Stimulated activated CD4-positive, alpha-beta T cell treated with anti-CD3 and anti-CD28 coated beads, Interleukin-2, amount 100 ng/mL, for 48 hours (primary cell): ENCODE data around the gene MYO18B.
A peak's percentile ranks its signal among the peaks of the same experiment; 100 is the strongest.

Experiments
- DNase-seq, 2 donors: peaks; one replicate each; pipeline ENCODE4 v3.0.0-alpha.2; 2020

MYO18B gene

GRCh38 chr22:25749420-25750169 lies 7.6 kb downstream of the MYO18B start:
- peak; percentile 16 to 25 for DNase-seq

DNA sequence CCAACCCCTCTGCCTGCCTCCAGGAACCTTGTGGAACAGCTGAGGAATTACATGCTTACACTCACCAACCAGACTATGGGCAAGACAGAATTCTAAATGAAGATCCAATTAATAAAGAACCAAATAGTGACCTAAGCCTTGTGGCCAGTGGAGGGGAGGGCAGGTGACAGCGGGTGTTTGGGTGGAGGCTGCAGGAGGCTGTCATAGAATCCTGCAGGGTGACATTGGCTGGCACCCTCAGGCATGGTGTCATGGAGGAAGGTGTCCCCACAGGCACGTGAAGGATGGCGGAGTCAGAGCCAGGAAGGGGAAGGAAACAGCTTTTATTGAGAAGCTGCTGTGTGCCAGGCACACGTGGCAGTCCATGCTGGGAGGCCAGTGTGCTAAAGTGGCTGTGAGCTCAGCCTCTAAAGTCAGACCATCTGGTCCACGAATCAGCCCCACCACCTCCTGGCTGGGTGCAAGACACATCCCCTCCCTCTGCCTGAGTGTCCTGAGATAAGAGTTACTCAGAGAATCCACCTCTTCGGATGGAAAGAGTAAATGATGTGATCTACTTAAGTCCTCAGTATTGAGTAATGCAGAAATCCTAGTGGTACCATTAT lies 8.7 kb downstream of the MYO18B start:
- DNase-seq: no peak

DNA sequence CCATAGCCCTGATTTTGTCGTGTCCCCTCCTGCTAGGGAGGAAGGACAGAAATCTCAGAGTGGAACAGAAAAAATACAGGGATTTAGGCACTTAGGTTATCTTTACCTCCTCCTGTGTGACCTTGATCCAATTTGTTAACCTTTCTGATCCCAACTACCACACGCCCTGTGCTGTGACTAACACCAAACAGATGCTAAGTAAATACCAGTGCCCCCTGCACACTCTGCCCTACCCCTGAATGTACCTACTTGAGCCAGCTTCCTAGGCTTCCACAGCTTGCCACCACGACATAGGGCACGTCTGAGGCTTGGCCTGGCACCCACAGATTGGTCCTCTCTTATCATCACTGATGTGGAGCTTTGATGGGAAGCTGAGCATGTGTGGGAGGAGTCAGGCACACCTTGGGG lies 9.2 kb downstream of the MYO18B start:
- DNase-seq: no peak

- no peak for DNase-seq
Measured at GRCh38 chr22:25752615-25753214, 10.7 kb downstream of the MYO18B start.

DNA sequence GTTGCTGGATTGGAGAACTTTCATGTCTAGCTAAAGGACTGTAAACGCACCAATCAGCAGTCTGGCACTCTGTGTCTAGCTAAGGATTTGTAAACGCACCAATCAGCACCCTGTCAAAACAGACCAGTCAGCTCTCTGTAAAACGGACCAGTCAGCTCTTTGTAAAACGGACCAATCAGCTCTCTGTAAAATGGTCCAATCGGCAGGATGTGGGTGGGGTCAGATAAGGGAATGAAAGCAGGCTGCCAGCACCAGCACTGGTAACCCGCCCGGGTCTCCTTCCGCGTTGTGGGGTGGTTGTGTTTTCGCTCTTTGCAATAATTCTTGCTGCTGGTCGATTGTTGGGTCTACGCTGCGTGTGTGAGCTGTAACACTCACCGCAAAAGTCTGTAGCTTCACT lies 11.3 kb downstream of the MYO18B start:
- DNase-seq: no peak

DNA sequence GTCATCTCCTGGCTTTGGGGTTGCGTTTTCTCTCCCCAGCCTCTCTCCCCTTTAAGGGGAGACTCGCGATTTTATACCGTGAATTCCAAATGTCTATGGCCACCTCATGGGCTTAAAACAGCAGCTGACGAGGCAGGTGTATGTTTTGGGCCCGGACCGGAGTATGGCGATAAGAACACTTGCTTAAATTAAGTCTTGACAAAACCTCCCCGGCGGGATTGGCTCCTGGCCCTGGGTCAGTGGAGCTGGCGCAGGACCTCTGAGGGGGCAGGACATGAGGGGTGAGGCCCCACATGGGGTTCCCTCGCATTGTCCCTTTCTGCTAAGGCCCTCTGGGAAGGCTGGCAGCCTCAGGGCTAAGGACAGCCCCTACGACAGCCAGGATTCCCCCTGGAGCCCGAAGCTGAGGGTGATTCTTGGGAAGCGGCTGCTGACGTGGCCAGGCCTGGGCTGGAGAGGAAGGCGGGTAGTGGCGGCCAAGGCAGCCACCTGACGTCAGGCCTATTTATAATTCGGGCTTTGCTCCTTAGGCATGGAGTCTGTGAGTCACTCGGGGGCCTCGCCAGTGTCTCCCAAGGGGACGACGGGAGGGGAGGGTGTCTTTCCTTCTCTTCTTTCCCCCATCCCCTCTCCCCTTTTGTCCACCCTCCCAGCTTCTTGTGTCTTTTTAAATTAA lies 12.7 kb downstream of the MYO18B start:
- DNase-seq: no peak

GRCh38 chr22:25757686-25758085 lies 15.7 kb downstream of the MYO18B start:
- DNase-seq: no peak

GRCh38 chr22:25758316-25758715 lies 16.3 kb downstream of the MYO18B start:
- no peak for DNase-seq

DNA sequence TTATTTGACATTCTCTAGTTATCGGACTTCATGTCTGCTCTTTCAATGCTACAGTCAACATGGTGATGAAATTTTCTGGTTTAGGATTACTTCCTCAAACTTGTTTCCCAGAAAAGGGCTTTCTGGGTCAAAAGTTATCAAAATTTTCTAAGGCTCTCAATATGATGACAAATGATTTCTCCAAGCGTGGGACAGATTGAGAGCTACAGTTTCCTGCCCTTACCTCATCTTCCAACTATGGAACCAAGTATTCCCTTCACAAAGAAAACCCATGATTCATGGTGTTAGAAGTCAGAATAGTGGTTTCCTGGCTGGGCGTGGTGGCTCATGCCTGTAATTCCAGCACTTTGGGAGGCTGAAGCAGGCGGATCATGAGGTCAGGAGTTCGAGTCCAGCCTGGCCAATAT lies 17.8 kb downstream of the MYO18B start:
- DNase-seq: no peak

DNA sequence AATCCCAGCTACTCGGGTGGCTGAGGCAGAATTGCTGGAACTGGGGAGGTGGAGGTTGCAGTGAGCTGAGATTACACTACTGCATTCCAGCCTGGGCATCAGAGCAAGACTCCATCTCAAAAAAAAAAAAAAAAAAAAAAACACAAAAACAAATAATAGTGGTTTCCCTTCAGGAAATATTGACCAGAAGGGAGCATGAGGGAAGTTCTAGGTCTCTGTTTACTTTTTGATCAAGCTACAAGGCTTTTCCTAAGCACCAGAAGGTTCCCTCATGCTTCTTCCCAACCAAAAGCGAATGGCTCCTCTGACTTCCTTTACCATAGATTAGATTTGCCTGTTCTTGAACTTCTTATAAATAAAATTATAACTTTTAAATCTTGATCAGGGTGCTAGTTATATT lies 18.3 kb downstream of the MYO18B start:
- no peak for DNase-seq

- no peak for DNase-seq
Measured at GRCh38 chr22:25760848-25761595, 19.0 kb downstream of the MYO18B start.

- no peak for DNase-seq
Measured at GRCh38 chr22:25762147-25762546, 20.2 kb downstream of the MYO18B start.

DNA sequence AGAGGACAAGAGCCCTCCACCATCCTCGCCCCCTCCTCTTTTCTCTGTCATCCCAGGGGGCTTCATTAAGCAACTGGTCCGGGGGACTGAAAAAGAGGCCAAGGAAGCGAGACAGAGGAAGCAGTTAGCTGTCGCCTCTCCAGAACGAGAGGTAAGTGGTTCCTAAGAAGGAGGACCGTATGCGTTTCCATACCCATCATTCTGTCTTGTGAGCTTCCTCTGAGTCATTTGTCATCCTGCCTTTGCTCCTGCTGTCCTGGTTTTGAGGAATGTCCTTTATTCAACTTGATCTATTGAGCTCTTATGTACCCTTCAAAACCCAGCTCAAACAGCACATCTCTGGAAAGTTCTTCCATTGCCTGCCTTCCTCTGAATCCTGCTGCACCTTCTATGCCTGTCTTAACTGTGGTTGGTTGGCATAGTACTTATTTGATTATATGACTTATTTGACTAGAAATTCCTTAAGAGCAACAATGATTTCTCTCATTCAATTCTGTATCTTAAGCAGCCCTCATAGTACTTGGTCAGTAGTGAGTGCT lies 21.3 kb downstream of the MYO18B start:
- DNase-seq: no peak

- DNase-seq: no peak
Measured at GRCh38 chr22:25764270-25765015, 22.5 kb downstream of the MYO18B start.

DNA sequence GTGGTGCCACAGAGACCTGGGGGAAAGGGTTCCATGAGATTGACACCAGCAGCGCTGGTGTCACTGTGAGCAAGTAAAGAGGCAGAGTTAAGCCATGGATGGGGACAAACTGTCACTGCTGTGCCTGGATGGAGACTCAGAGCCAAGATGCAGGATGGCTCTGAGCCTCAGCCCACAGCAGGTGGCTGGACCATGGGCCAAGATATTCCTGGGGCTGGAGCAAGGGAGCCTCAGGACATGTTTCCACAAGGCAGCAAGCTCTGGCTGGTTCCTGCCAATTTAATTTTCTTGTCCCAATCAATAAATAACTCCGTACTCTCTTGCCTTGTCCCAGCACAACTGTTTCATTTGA lies 23.0 kb downstream of the MYO18B start:
- no peak for DNase-seq

DNA sequence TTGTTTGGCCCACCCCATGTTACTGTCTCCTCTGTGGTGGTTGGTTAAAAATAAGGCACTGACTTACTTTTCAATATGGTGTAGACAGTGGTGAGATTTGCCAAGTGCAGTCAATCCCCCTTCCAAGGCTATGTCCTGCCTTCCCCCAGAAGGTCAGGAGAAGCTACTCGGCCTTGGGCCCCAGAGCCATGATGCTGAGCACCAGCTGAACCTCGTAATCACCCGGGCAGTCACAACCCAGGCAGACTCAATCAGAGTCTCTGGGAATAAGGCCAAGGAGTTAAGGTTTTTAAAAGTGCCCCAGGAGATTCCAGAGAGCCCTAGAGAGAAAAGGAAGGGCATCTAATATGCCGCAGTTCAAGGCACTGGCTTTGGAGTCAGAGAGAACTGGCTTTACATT lies 23.8 kb downstream of the MYO18B start:
- DNase-seq: no peak

DNA sequence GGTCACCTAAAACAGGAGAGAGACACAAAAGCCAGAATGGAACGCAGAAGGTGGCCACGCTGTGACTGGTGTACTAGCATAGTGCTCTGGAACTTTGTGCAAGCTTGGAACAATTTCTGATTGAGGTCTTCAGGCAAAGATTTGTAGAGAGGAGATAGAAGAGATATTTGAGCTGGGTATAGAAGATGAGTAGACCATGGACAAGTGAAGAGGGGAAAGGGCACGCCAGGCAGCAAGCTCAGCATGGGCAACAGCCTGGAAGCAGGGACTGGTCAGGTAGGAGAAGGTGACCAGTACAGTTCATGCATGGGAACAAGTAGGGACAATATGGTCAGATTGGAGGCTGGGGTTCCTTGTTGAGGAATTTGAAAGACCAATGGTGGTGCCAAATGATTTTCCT lies 24.4 kb downstream of the MYO18B start:
- no peak for DNase-seq

DNA sequence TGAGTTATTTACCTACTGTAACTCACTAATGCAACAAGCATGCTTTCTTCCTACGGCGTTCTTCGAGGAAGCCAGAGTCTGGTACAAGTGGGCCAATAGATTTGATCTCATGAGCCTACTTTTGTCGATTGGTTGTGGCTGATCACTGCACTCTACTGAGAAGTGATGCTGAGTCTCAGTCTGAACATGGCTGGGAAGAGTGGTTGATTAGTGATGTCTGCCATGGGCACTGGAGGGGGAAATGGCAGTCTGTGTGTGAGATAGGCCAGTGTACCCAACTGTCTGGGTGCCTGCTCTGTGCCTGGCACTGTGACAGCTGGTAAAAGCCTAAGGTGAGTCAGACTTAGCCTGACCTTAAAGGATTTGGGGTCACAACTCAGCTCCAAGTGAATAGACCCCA lies 28.3 kb downstream of the MYO18B start:
- DNase-seq: no peak

- DNase-seq: no peak
Measured at GRCh38 chr22:25772288-25772687, 30.3 kb downstream of the MYO18B start.

GRCh38 chr22:25774575-25775026 lies 32.6 kb downstream of the MYO18B start:
- DNase-seq: no peak

- no peak for DNase-seq
Measured at GRCh38 chr22:25775531-25775930, 33.5 kb downstream of the MYO18B start.

DNA sequence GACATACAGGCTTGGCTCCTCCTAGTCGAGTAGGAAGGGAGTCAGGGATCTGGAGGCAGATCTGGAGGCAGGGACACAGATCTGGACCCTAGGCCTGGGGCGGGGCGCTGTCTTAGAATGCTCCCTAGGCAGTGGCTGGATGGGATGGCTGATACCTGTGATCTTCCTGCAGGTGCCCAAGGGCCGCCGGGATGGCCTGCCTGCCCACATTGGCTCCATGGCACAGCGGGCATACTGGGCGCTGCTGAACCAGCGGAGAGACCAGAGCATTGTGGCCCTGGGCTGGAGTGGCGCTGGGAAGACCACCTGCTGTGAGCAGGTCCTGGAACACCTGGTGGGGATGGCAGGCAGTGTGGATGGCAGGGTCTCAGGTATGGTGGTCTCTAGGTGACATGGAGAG lies 35.4 kb downstream of the MYO18B start:
- DNase-seq: no peak
